ENCODE results near the gene GTPBP4. TPM values are rescaled to one million over a fixed set of nuclear protein-coding genes. Genes with fewer than 3 reads are reported as not detected.
A peak's percentile ranks its signal among the peaks of the same experiment; 100 is the strongest.

Gene GTPBP4
- total and polyA plus RNA-seq, 2 of the 8 experiments (the other 6 are each of a cell fraction or from before 2014, with no cell fraction given), result 16.9 to 98.1 TPM

DNA sequence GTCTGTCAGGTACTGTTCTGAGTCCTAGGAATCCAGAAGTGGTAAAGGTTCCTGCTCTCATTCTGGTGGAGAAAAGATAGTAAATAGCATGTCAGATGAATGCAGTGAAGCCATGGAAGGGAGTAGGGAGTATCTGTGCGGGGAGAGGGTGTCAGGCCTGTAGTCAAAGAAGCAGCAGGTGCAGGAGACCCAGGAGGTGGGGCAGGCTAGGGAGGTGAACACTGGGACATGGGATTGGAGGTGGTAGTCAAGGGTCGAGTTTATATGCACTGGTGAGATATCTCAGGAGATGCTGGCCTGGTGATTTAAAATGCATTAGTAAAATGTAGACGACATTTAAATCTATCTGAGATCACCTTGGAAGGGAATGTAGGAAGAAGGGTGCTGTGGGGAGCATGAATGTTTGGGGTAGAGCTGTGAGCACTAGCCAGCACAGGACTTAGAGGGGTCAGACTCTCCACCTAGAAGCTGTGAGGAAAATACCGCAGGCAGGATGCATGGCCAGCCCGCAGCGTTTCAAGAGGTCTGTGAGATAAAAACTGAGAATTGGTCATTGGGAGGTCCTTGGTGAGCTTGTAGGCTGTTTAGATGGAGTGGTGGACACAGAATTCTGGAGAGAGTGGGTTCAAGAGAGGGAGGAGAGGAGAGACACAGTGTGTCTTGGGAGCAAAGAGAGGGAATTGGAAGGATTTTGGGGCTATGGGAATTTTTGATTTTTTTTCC is 6.8 kb downstream of the GTPBP4 start:
- FAIRE-seq (no peak), DNase-seq (ENCODE audit: low read depth in 1 of 2, low spot score in 2 of 2) (no peak)
- H4K91ac ChIP-seq (replicated peaks; ENCODE audit: insufficient read length, low read length), result no peak overlapping the region
- no peaks in the 10 kb centered on the region; the same call in 1 of the 2 replicates for H3K79me1 ChIP-seq (ENCODE audit: low read depth, low read length)
- peaks cover 6 to 21% of the 10 kb centered on the region in 2 experiments for H4K20me1 ChIP-seq (replicated peaks in 1 of 2; ENCODE audit: control insufficient read depth in 1 of 2, insufficient read depth in 2 of 2, low read length in 2 of 2)
- H2AFZ ChIP-seq (ENCODE audit: low read length), result no peak overlapping the region
- H2BK20ac ChIP-seq (ENCODE audit: low read length), result no peak overlapping the region
- no peak overlapping the region for H3K56ac ChIP-seq (replicated peaks; ENCODE audit: insufficient read length, low read depth, low read length)
- H3K4me2 ChIP-seq (ENCODE audit: insufficient read depth in 1 of 2, low read depth in 2 of 2, low read length in 2 of 2), result no peak overlapping the region
- no peak overlapping the region for H3K4ac ChIP-seq (replicated peaks; ENCODE audit: insufficient read length, low read depth, low read length)
- no peak overlapping the region for H3K27ac ChIP-seq (ENCODE audit: low read depth, low read length)
- WGBS, 2 experiments (ENCODE audit: extremely low coverage in 1 of 2, insufficient coverage in 1 of 2, insufficient read length in 1 of 2, insufficient replicate concordance in 2 of 2, low coverage in 1 of 2, low lambda C conversion rate in 2 of 2, missing lambda C conversion rate in 1 of 2), result 94% methylated on average over 6 of the region's 6 CpGs; no CpG with 5 or more reads in 1 of the 2 experiments
- H2BK5ac ChIP-seq (ENCODE audit: low read depth, low read length), result no peak overlapping the region
- no peaks in the 10 kb centered on the region for H3K9me3 ChIP-seq (ENCODE audit: insufficient read depth in 2 of 2, low read depth in 1 of 2, low read length in 1 of 2)
- H3K18ac ChIP-seq (ENCODE audit: extremely low read depth, low read length), result no peak overlapping the region
- H2BK15ac ChIP-seq (ENCODE audit: low read length), result no peak overlapping the region
- H3K14ac ChIP-seq (ENCODE audit: insufficient read length), result no peak overlapping the region
- no peaks in the 10 kb centered on the region for H3K4me1 ChIP-seq (replicated peaks in 1 of 4; ENCODE audit: control insufficient read depth in 3 of 4, insufficient read depth in 4 of 4, low read length in 3 of 4)
- no peaks in the 10 kb centered on the region for H3K27me3 ChIP-seq (replicated peaks in 1 of 4; ENCODE audit: control insufficient read depth in 3 of 4, extremely low read depth in 1 of 4, insufficient read depth in 3 of 4, low read length in 3 of 4)
- H3K36me3 ChIP-seq (ENCODE audit: control insufficient read depth in 2 of 4, insufficient read depth in 4 of 4, low read length in 3 of 4), result peaks cover 47 to 72% (median 68%) of the 10 kb centered on the region in 4 experiments
- H3K23me2 ChIP-seq (ENCODE audit: low read depth, low read length), result no peaks in the 10 kb centered on the region
- H4K8ac ChIP-seq (ENCODE audit: extremely low read depth, insufficient read depth, low read length), result no peak overlapping the region
- no peak overlapping the region for H2AK5ac ChIP-seq (ENCODE audit: low read depth, low read length)
- no peak overlapping the region for H4K5ac ChIP-seq (ENCODE audit: insufficient read length, low read depth, low read length)
- H3K23ac ChIP-seq (ENCODE audit: insufficient read length), result no peak overlapping the region
- TF ChIP-seq GABPA (IDR thresholded peaks at IDR 0.05; ENCODE audit: borderline replicate concordance, insufficient read depth, low read length), result no peak
- TF ChIP-seq SIN3A (conservative IDR thresholded peaks at IDR 0.05 in 1 of 2, IDR thresholded peaks at IDR 0.05 in 1 of 2; ENCODE audit: low read depth in 1 of 2, low read length in 2 of 2), result no peak
- TF ChIP-seq POLR2A (IDR thresholded peaks at IDR 0.05; ENCODE audit: control extremely low read depth in 1 of 2, low read depth in 2 of 2, low read length in 2 of 2), result peak; percentile 28 to 43; a peak in 1 of 3 replicates
- TF ChIP-seq POLR2AphosphoS5 (IDR thresholded peaks at IDR 0.05; ENCODE audit: low read depth, low read length), result peak; percentile 79
- H2BK12ac ChIP-seq (ENCODE audit: low read depth, low read length), result no peak overlapping the region
- ChIA-PET CTCF (ENCODE audit: partially characterized antibody) (no interaction called here), POLR2A (ENCODE audit: partially characterized antibody) (interaction anchor here (1.1 to 4.4 kb wide), 5 partner anchors 9 to 21 kb away, joined by 5 to 28 read pairs (median 6); no protein-coding TSS in a partner anchor)
- H3K4me3 ChIP-seq (ENCODE audit: extremely low read depth in 1 of 4, insufficient read depth in 2 of 4, low read depth in 3 of 4, low read length in 4 of 4), result no peak overlapping the region
- H2BK120ac ChIP-seq (replicated peaks; ENCODE audit: low read depth, low read length), result no peak overlapping the region
- no peak overlapping the region for H3K9ac ChIP-seq (replicated peaks in 1 of 4; ENCODE audit: extremely low read depth in 1 of 4, low read depth in 3 of 4, low read length in 3 of 4)
- H3K79me2 ChIP-seq (ENCODE audit: control insufficient read depth in 1 of 2, insufficient read depth in 2 of 2, low read length in 2 of 2), result peaks cover 16 to 56% of the 10 kb centered on the region in 2 experiments

Data from H1 (cell line).